Activated T-cell treated with anti-CD3 and anti-CD28 coated beads for 24 hours (primary cell): ENCODE measurements around the gene MAP3K19.
A peak's percentile ranks its signal among the peaks of the same experiment; 100 is the strongest.
"Not testable (repeated sequence)": the region's sequence is repeated elsewhere in the genome, so short reads cannot be mapped to it uniquely, and the experiment has no call there.

Experiments used
- DNase-seq: peaks from one replicate; pipeline ENCODE4 v3.0.0-alpha.2; 2020; ENCODE audit warnings: low read depth

MAP3K19 gene

GRCh38 chr2:135047300-135047699 lies at the start of gene MAP3K19:
Gene MAP3K19, minus strand, starts transcription at chr2:135047447. Its CDS starts 22,800 bp downstream, at chr2:135024647.
- DNase-seq, result no peak

DNA sequence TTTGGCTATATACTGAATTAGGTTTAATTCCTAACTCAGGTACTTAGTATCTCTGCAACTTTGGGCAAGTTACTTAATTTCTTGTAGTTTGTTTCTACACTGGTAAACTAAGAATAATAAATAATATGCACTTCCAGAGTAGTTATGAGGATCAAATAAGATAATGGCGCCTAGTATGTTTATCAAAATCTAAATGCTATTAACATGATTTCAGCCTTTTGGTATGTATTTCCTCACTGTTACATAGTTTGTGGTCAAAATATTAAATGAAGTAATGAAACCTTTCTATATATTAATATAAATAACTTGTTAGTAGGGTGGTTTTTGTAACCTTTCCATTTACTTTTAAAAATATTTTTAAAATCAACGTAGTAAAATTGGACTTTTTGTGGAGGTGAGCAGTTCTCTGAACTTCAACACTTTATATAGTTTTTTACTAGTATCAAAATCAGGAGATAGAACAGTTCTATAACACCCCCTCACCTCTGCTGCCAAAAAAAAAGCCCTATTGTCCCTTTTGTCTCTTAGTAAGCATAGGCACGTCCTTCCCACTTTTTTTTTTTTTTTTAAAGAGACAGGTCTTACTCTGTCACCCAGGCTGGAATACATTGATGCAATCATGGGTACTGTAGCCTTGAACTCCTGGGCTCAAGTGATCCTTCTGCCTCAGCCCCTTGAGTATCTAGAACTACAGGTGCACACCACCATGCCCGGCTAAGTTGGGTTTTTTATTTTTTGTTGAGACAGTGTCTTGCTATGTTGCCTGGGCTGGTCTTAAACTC lies 49.6 kb upstream of the MAP3K19 start:
- no peak for DNase-seq

DNA sequence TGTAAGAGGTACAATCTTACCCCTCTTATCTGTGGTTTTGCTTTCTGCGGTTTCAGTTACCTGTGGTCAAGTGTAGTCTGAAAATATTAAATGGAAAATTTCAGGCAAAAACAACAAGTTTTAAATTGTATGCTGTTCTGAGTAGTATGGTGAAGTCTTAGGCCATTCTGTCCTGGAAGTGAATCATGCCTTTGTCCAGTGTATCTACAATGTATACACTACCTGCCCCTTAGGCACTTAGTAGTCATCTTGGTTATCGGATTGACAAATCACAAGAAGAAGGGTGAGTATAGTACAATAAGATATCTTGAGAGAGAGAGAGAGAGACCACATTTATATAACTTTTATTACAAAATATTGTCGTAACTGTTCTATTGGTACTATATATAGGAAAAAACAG lies 48.3 kb upstream of the MAP3K19 start:
- DNase-seq, result no peak

DNA sequence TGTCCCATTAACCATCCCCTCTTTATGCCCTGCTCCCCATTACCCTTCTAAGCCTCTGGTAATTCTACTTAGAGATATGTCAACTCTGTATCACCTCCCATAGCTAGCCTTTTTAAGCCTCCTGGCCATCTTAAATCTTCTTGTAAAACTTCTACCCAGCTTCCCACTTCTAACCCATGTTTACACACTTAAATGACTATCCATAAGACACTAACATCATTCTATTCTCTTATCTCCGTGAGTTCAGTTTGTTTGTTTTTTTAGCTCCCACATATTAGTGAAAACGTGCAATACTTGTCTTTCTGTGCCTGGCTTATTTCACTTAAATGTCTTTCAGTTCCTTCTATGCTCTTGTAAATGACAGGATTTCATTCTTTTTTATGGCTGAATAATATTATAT lies 47.3 kb upstream of the MAP3K19 start:
- DNase-seq, result no peak

- no peak for DNase-seq
Measured at GRCh38 chr2:135093670-135094330, 46.6 kb upstream of the MAP3K19 start.

DNA sequence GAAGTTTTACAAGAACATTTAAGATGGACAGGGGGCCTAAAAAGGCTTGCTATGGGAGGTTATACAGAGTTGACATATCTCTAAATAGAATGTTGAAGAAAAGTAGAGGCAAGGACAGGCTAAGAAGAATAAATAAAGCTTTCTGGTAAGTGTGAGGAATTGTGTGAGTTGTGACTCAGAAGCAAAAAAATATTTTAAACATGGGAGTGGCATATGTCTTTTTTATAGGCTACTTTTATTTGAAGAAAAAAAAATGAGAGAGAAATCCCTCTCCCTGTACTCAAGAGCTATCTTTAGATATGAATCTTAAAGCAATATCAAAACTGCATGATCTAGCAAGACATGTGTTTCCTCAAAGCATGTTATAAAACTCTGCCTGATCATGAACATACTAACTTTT lies 45.9 kb upstream of the MAP3K19 start:
- no peak for DNase-seq

- no peak for DNase-seq
Measured at GRCh38 chr2:135091681-135092080, 44.4 kb upstream of the MAP3K19 start.

DNA sequence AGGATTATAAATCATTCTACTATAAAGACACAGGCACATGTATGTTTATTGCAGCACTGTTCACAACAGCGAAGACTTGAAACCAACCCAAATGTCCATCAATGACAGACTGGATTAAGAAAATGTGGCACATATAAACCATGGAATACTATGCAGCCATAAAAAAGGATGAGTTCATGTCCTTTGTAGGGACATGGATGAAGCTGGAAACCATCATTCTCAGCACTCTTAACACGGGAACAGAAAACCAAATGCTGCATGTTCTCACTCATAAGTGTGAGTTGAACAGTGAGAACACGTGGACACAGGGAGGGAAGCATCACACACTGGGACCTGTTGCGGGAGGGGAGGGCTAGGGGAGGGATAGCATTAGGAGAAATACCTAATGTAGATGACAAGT lies 42.4 kb upstream of the MAP3K19 start:
- not testable (repeated sequence) for DNase-seq

DNA sequence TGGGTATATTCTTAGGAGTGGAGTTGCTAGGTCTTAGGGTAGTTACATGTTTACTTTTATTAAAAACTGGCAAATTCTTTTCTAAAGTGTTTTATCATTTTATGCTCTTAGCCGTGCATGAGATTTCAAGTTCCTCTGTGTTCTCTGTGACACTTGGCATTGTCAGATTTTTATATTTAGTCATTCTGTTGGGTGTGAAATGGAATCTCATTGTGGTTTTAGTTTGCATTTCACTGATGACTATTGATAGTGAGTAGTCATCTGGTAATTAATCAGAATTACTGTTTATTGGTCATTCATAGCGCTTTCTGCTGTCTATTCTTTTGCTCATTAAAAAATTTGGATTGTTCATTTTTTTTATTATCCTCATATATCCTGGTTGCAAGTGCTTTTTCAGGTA lies 39.0 kb upstream of the MAP3K19 start:
- DNase-seq, result no peak

DNA sequence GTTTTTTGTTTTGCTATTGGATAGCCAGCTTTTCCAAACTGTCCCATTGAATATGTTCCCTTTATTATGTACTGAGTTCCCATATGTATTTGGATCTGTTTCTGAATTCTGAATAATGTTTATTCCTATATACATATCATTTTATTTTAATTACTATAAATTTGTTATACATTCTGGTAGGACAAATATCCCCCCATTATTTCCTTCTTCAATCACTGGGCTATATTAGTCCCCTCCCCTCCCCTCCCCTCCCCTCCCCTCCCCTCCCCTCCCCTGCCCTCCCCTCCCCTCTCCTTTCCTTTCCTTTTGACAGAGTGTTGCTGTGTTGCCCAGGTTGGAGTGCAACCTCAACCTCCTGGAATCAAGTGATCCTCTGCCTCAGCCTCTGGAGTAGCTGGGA lies 31.2 kb upstream of the MAP3K19 start:
- no peak for DNase-seq

- DNase-seq, result no peak
Measured at GRCh38 chr2:135076556-135076955, 29.3 kb upstream of the MAP3K19 start.

- no peak for DNase-seq
Measured at GRCh38 chr2:135074216-135074615, 27.0 kb upstream of the MAP3K19 start.

- DNase-seq, result no peak
Measured at GRCh38 chr2:135072125-135072997, 25.1 kb upstream of the MAP3K19 start.

- DNase-seq, result no peak
Measured at GRCh38 chr2:135066710-135067109, 19.5 kb upstream of the MAP3K19 start.

- DNase-seq, result no peak
Measured at GRCh38 chr2:135064149-135064548, 16.9 kb upstream of the MAP3K19 start.

DNA sequence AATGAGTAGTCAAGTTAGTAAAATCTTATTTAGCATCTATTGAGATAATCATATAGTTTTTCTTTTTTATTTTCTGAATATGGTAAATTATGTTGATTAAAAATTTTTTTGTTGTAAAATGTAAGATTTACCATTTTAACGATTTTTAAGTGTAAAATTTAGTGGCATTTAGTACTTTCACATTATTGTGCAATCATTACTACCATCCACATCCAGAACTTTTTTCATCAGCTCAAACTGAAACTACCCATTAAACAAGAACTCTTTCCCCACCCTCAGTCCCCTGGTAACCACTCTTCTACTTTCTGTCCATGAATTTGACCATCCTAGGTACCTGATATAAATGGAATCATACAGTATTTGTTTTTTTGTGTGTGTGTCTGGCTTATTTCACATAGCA lies 16.0 kb upstream of the MAP3K19 start:
- DNase-seq, result no peak

DNA sequence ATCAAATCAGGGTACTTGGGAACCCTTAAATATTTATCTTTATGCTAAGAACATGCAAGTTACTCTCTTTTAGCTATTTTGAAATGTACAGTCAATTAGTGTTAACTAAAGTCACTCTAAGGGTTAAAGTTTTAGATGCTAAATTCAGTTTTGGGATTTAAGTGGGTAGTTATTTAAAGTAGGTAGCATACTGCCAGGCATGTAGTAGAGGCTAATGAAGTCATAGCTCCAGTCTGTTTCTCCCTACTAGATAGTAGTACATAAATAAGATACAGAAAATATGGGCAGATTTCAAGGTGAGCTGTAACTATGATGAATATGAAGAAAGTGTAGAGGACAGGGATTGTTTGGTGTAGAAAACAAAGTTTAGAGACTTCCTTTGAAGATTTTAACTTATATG lies 12.3 kb upstream of the MAP3K19 start:
- no peak for DNase-seq

GRCh38 chr2:135056790-135057189 lies 9.5 kb upstream of the MAP3K19 start:
- DNase-seq, result no peak

DNA sequence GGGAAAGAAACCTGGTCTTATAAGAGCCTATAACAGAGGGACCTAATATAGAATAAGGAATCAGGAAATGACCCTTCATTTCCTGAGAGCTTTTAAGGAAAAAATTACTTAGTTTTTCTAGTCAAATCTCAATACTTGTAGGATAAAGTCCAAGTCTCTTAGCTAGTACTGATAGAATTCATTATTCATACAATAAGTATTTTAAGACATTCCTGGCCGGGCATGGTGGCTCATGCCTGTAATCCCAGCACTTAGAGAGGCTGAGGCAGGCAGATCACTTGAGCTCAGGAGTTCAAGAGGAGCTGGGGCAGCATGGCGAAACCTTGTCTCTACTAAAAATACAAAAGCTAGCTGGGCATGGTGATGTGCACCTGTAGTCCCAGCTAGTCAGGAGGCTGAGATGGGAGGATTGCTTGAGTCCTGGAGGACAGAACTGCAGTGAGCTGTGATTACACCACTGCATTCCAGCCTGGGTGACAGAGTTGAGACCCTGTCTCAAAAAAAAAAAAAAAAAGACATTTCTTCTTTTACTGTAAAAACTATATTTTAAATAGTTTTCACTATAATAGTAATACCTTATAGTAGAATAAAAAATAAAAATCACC lies 8.0 kb upstream of the MAP3K19 start:
- no peak for DNase-seq

DNA sequence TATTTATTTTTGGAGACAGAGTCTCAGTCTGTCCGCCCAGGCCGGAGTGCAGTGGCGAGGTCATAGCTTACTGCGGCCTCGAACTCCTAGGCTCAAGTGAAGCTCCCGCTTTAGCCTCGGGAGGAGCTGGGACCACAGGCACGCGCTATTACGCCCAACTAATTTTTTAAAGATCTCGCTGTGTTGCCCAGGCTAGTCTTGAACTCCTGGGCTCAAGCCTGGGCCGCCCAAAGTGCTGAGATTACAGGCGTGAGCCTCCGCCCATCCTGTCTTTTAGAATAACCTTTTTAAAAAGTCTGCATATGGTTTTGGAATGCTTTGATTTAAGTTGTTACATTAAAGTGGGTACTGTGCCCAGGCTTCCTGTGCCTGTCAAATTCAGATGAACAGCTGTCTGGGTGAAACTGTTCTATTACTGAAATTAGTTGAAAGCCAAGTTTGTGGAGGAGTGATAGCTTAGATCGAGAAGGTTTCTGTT lies 5.8 kb upstream of the MAP3K19 start:
- peak; percentile 16 for DNase-seq

DNA sequence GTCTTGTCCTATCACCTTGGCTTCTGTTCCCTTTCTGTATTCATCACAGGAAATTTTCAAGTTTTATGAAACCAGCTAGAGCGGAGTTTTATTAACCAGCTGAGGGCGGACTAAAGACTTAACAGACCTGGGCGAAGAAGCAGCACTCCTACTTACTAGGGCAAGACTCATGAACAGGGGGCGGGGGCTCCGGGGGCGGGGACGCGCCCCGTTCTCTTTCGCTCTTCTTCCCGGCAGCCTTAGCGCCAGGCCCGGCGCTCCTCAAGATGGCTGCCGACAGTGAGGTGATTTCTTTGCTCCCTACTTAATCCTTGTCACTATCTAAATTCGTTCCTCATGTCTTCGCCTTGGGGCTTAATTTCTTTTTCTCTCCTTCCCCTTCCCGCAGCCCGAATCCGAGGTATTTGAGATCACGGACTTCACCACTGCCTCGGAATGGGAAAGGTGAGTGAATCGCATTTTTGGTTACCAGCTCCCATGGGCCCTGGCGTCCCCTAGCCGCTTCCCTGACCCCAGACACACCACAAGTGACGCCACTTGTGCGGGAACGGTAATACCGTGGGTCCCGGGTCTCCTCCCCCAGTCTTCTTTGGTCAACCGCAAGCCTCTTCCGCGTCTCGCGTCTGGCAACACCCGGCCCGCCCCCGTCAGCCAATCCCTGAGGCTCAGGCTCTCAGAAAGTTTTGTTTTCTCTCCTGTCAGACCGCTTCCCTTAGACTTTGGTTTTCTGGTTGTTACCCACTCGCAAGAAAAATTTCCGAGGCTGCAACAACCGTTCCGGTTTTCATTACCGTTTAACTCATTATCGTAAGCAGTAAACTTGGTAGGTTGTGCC lies 5.0 kb upstream of the MAP3K19 start, which contains the start of gene RAB3GAP1:
TSS of gene RAB3GAP1 (plus strand) at position 251 of the 835 bp plus-strand sequence. CDS start at position 267, 16 bp downstream.
- DNase-seq, result peak; percentile 86
